GM19452 (cell line): ENCODE measurements around the gene PICK1.
"Not testable (repeated sequence)": the region's sequence is repeated elsewhere in the genome, so short reads cannot be mapped to it uniquely, and the experiment has no call there.

Source experiments
- ATAC-seq: cut with Tn5 transposase; IDR thresholded peaks from one replicate; pipeline ENCODE4 v1.9.1; 2021; ENCODE audit not compliant: unreplicated experiment

Gene PICK1

GRCh38 chr22:38074181-38075104 is 17.2 kb downstream of the PICK1 start:
- no peak for ATAC-seq

GRCh38 chr22:38075105-38075825 is 18.1 kb downstream of the PICK1 start:
- ATAC-seq: no peak

- no peak for ATAC-seq
Observed at GRCh38 chr22:38075961-38076360, 18.8 kb downstream of the PICK1 start.

- no peak for ATAC-seq
Observed at GRCh38 chr22:38077096-38077495, 19.9 kb downstream of the PICK1 start.

- no peak for ATAC-seq
Observed at GRCh38 chr22:38077595-38077994, 20.4 kb downstream of the PICK1 start.

- ATAC-seq: no peak
Observed at GRCh38 chr22:38078046-38078840, 21.0 kb downstream of the PICK1 start.

- ATAC-seq: not testable (repeated sequence)
Observed at GRCh38 chr22:38079208-38079607, 22.0 kb downstream of the PICK1 start.

GRCh38 chr22:38079804-38080203 is 22.6 kb downstream of the PICK1 start:
- no peak for ATAC-seq

- no peak for ATAC-seq
Observed at GRCh38 chr22:38080474-38080849, 23.3 kb downstream of the PICK1 start.

GRCh38 chr22:38080850-38081635 is 23.8 kb downstream of the PICK1 start:
- no peak for ATAC-seq

- no peak for ATAC-seq
Observed at GRCh38 chr22:38081636-38081940, 24.4 kb downstream of the PICK1 start.

- no peak for ATAC-seq
Observed at GRCh38 chr22:38081941-38082828, 25.0 kb downstream of the PICK1 start.

GRCh38 chr22:38082986-38083710 is 25.9 kb downstream of the PICK1 start:
- ATAC-seq: no peak

- ATAC-seq: no peak
Observed at GRCh38 chr22:38083931-38084631, 26.9 kb downstream of the PICK1 start, which contains the start of gene SLC16A8. Gene SLC16A8 (minus strand): TSS chr22:38084184. CDS start chr22:38082873, 1,311 bp downstream.

- no peak for ATAC-seq
Observed at GRCh38 chr22:38085056-38085455, 27.9 kb downstream of the PICK1 start.

- ATAC-seq: no peak
Observed at GRCh38 chr22:38085501-38085900, 28.3 kb downstream of the PICK1 start.

- no peak for ATAC-seq
Observed at GRCh38 chr22:38086001-38086845, 29.0 kb downstream of the PICK1 start.
